T-cell (primary cell): ENCODE measurements around the gene RAD23A. TPM values are rescaled to one million over a fixed set of nuclear protein-coding genes. Genes with fewer than 3 reads are reported as not detected.
A peak's percentile ranks its signal among the peaks of the same experiment; 100 is the strongest.

Experiments
- ATAC-seq, 4 experiments: fragments of 200-7000 bp in 3 of 4; fragments of 150-1000 bp in 1 of 4; cut with Tn5 transposase; replicated peaks in 1 of 4; 1 replicate in 3 of 4; 2 replicates in 1 of 4; pipeline ENCODE4 v1.10.0; 2021; ENCODE audit warnings: moderate library complexity in 3 of 4, mild to moderate bottlenecking in 2 of 4, moderate number of reproducible peaks in 1 of 4
- CTCF ChIA-PET, 2 donors: fragments of 300-600 bp; sonication (Branson Sonifier 250); formaldehyde crosslinking; loops; one replicate each; lab custom pipeline; 2022; ENCODE audit warnings: antibody characterized with exemption in 2 of 2; lab: Charles Lee
- POLR2A ChIA-PET, 2 donors: fragments of 300-600 bp; sonication (Branson Sonifier 250); formaldehyde crosslinking; loops; one replicate each; lab custom pipeline; 2022; ENCODE audit warnings: antibody characterized with exemption in 2 of 2; lab: Charles Lee
- DNase-seq, 35 experiments: peaks; one replicate each; pipeline versions ENCODE4 v3.0.0 to v3.0.0-alpha.2; 2013 to 2023
- H3K27ac ChIP-seq: one replicate; pipeline ENCODE4 v1.5.1; 2013; ENCODE audit warnings: low read length
- H3K27me3 ChIP-seq, 2 experiments: replicated peaks in 1 of 2; 1 replicate in 1 of 2; 2 replicates in 1 of 2; pipeline versions ENCODE4 v1.6.1 to v1.7.0; 2013; ENCODE audit warnings: low read length in 1 of 2, mixed read lengths in 1 of 2; ENCODE audit not compliant: control insufficient read depth in 2 of 2, insufficient read depth in 2 of 2; ENCODE audit errors: extremely low read depth in 1 of 2
- H3K36me3 ChIP-seq, 2 donors: 1 replicate in 1 of 2; 2 replicates in 1 of 2; pipeline versions ENCODE4 v1.6.1 to v1.7.0; 2013; ENCODE audit warnings: low read length in 1 of 2; ENCODE audit not compliant: control insufficient read depth in 2 of 2, insufficient read depth in 1 of 2; ENCODE audit errors: extremely low read depth in 1 of 2
- H3K4me1 ChIP-seq, 2 experiments: 1 replicate in 1 of 2; 2 replicates in 1 of 2; pipeline versions ENCODE4 v1.6.1 to v1.7.0; 2013; ENCODE audit warnings: low read length in 2 of 2, mixed read lengths in 1 of 2; ENCODE audit not compliant: insufficient read depth in 2 of 2, control insufficient read depth in 1 of 2; ENCODE audit errors: extremely low read depth in 1 of 2
- H3K4me3 ChIP-seq, 2 donors: 1 replicate in 1 of 2; 2 replicates in 1 of 2; pipeline versions ENCODE4 v1.5.1 to v1.7.0; 2013; ENCODE audit warnings: mild to moderate bottlenecking in 2 of 2, low read length in 1 of 2, moderate library complexity in 1 of 2; ENCODE audit not compliant: control insufficient read depth in 1 of 2; ENCODE audit errors: extremely low read depth in 1 of 2
- H3K9me3 ChIP-seq: 2 replicates; pipeline ENCODE4 v1.7.0; 2013
- H3K27ac Mint-ChIP-seq, 2 donors: one replicate each; pipeline ENCODE4 v1.8.0; 2020 to 2021; ENCODE audit warnings: mild to moderate bottlenecking in 2 of 2, mixed read lengths in 2 of 2
- H3K27me3 Mint-ChIP-seq, 2 donors: one replicate each; pipeline ENCODE4 v1.8.0; 2021 to 2022; ENCODE audit warnings: mixed read lengths in 2 of 2
- H3K36me3 Mint-ChIP-seq: one replicate; pipeline ENCODE4 v1.8.0; 2021; ENCODE audit warnings: mixed read lengths
- H3K4me1 Mint-ChIP-seq, 3 donors: one replicate each; pipeline ENCODE4 v1.8.0; 2020 to 2022; ENCODE audit warnings: mixed read lengths in 3 of 3, mild to moderate bottlenecking in 1 of 3
- H3K4me3 Mint-ChIP-seq, 3 donors: one replicate each; pipeline ENCODE4 v1.8.0; 2020 to 2022; ENCODE audit warnings: mild to moderate bottlenecking in 3 of 3, mixed read lengths in 3 of 3, moderate library complexity in 3 of 3
- H3K9me3 Mint-ChIP-seq, 3 donors: one replicate each; pipeline ENCODE4 v1.8.0; 2020 to 2022; ENCODE audit warnings: mixed read lengths in 3 of 3
- WGBS: methylation state at CpG from one replicate; pipeline ENCODE4 v1.1.5; 2013; ENCODE audit warnings: missing lambda C conversion rate; ENCODE audit not compliant: insufficient coverage; 5-methylcytosine and 5-hydroxymethylcytosine counted together
- total RNA-seq, 35 experiments: library from RNA in 6 of 35; stranded (reverse) in 6 of 35; fragments of 120-200 nt in 1 of 35; gene quantifications; one replicate each; pipeline versions ENCODE4 v1.2.1 to v1.2.4 and lab custom pipeline; 2013 to 2026

RAD23A gene
- total RNA-seq, 5 donors from 2014 or later (not counting 1 experiment from before 2014, with no cell fraction given) = 82.0 to 116 (median 104) TPM

DNA sequence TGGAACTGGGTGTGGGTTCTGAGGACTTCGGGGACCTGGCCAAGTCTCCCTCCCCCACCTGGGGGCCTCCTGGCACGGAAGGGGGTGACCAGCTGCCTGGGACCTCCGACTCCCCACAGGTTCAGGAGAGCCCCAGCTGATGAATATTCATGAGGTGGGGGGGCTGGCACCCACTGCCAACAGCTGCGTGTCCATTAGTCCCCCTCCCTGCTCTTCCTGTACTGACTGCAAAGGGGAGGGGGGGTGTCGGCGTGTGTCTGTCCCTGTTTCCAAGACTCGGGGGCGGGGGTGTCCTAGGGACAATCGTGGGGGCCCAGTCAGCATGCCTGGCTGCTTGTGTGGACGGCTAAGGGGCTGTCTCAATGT, 39.0 kb downstream of the RAD23A start:
- 54% methylated on average over 6 of the region's 10 CpGs for WGBS
- no peaks in the 10 kb centered on the region for H3K9me3 Mint-ChIP-seq
- H3K36me3 ChIP-seq = no peaks in the 10 kb centered on the region
- DNase-seq (no peak), ATAC-seq (no peak)
- H3K9me3 ChIP-seq = no peaks in the 10 kb centered on the region
- H3K4me3 Mint-ChIP-seq = no peak overlapping the region
- H3K27ac Mint-ChIP-seq = no peak overlapping the region
- peaks cover 0 to 8% (median 4%) of the 10 kb centered on the region in 3 donors for H3K4me1 Mint-ChIP-seq
- H3K4me3 ChIP-seq = no peak overlapping the region
- no peaks in the 10 kb centered on the region for H3K36me3 Mint-ChIP-seq
- peaks cover 0 to 28% of the 10 kb centered on the region in 2 experiments for H3K4me1 ChIP-seq
- peaks cover 0 to 58% of the 10 kb centered on the region in 2 experiments for H3K27me3 ChIP-seq
- ChIA-PET CTCF (interaction anchor here (0.7 to 1.9 kb wide), 5 partner anchors 19 to 110 kb away, joined by 3 to 8 read pairs (median 3); no protein-coding TSS in a partner anchor), POLR2A (no interaction called here)
- H3K27ac ChIP-seq = no peak overlapping the region
- H3K27me3 Mint-ChIP-seq = peaks cover 5 to 9% of the 10 kb centered on the region in 2 donors

DNA sequence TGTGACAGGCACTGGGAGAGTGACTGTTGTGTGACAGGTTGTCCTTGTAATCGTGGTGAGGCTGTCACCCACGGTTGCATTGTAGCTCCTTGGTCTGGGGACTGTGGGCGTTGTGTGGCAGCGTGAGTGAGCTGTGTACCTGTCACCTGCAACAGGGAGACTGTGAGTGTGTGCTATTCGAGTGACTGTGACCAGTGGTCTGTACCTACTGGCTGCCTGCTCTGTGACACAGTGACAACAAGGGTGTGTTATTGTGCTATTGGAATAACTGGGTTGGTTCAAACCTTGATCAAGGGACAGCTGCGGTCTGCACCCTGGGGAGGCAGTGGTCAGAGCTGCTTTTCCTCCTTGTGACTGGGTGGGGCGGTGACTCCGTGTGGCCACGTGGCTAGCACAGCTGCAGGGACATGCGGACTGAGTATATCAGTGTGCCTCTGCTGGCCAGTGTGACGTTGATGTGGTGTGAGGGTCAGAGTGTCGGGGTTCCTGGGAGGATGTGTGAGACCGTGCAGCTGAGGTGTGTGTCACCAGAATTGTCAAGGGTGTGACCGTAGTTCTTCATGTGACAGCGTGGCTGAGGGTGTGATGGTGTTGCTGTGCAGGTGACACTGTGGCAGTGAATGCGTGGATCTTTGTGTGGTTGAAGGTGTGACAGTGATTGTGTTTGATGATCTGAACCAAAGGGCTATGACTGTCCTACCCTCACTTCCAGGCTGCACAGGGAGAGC, 39.6 kb downstream of the RAD23A start:
- peaks cover 0 to 28% of the 10 kb centered on the region in 2 experiments for H3K4me1 ChIP-seq
- H3K27ac ChIP-seq = no peak overlapping the region
- CTCF ChIA-PET = interaction anchor here (0.8 to 1.9 kb wide), 4 partner anchors 20 to 76 kb away, joined by 3 to 8 read pairs (median 4); no protein-coding TSS in a partner anchor
- H3K4me3 ChIP-seq = no peak overlapping the region
- H3K27me3 Mint-ChIP-seq = peaks cover 5 to 9% of the 10 kb centered on the region in 2 donors
- no peak overlapping the region for H3K4me3 Mint-ChIP-seq
- H3K4me1 Mint-ChIP-seq = peaks cover 0 to 8% (median 4%) of the 10 kb centered on the region in 3 donors
- H3K27me3 ChIP-seq = peaks cover 0 to 55% of the 10 kb centered on the region in 2 experiments
- POLR2A ChIA-PET = interaction anchor here in 1 of 2 donors (0.5 kb wide), 1 partner anchor 381 kb away, joined by 4 read pairs; no protein-coding TSS in a partner anchor
- no peaks in the 10 kb centered on the region for H3K9me3 ChIP-seq
- no peaks in the 10 kb centered on the region for H3K36me3 ChIP-seq
- WGBS = 58% methylated on average over 15 of the region's 16 CpGs
- ATAC-seq = peak in 1 of 4 experiments; percentile 28
- peak in 21 of 35 experiments; percentile 7 to 59 (median 29) for DNase-seq
- no peaks in the 10 kb centered on the region for H3K36me3 Mint-ChIP-seq
- H3K9me3 Mint-ChIP-seq = no peaks in the 10 kb centered on the region
- no peak overlapping the region for H3K27ac Mint-ChIP-seq

GRCh38 chr19:12986726-12987125, 41.1 kb downstream of the RAD23A start:
- no peaks in the 10 kb centered on the region for H3K9me3 Mint-ChIP-seq
- POLR2A ChIA-PET = interaction anchor here in 1 of 2 donors (0.7 kb wide), 1 partner anchor 171 kb away, joined by 3 read pairs; no protein-coding TSS in a partner anchor
- peaks cover 0 to 5% of the 10 kb centered on the region in 2 donors for H3K27me3 Mint-ChIP-seq

GRCh38 chr19:12987190-12987589, 41.5 kb downstream of the RAD23A start:
- Mint-ChIP-seq H3K4me1 (peaks cover 0 to 8% (median 4%) of the 10 kb centered on the region in 3 donors), H3K27ac (no peak overlapping the region), H3K4me3 (no peak overlapping the region), H3K9me3 (no peaks in the 10 kb centered on the region), H3K27me3 (peaks cover 0 to 5% of the 10 kb centered on the region in 2 donors), H3K36me3 (no peaks in the 10 kb centered on the region)
- Histone ChIP-seq H3K36me3 (no peaks in the 10 kb centered on the region), H3K27ac (no peak overlapping the region), H3K4me3 (no peak overlapping the region), H3K9me3 (no peaks in the 10 kb centered on the region), H3K27me3 (peaks cover 2 to 42% of the 10 kb centered on the region in 2 experiments), H3K4me1 (peaks cover 0 to 28% of the 10 kb centered on the region in 2 experiments)
- 92% methylated on average over 1 of the region's 3 CpGs for WGBS
- ATAC-seq (no peak), DNase-seq (no peak)
- ChIA-PET POLR2A (no interaction called here), CTCF (interaction anchor here in 1 of 2 donors (0.6 kb wide), 1 partner anchor 19 kb away, joined by 3 read pairs; no protein-coding TSS in a partner anchor)

More at GRCh38 chr19:12986726-12987125, 41.1 kb downstream of the RAD23A start:
- H3K4me3 Mint-ChIP-seq = no peak overlapping the region
- Histone ChIP-seq H3K9me3 (no peaks in the 10 kb centered on the region), H3K27ac (no peak overlapping the region), H3K4me3 (no peak overlapping the region), H3K4me1 (peaks cover 0 to 28% of the 10 kb centered on the region in 2 experiments), H3K27me3 (peaks cover 2 to 46% of the 10 kb centered on the region in 2 experiments), H3K36me3 (no peaks in the 10 kb centered on the region)
- DNase-seq = no peak
- no peaks in the 10 kb centered on the region for H3K36me3 Mint-ChIP-seq
- peaks cover 0 to 8% (median 4%) of the 10 kb centered on the region in 3 donors for H3K4me1 Mint-ChIP-seq
- CTCF ChIA-PET = interaction anchor here in 1 of 2 donors (0.6 kb wide), 1 partner anchor 18 kb away, joined by 3 read pairs; no protein-coding TSS in a partner anchor
- no peak overlapping the region for H3K27ac Mint-ChIP-seq
- 92% methylated on average over 11 of the region's 12 CpGs for WGBS
- ATAC-seq = no peak

DNA sequence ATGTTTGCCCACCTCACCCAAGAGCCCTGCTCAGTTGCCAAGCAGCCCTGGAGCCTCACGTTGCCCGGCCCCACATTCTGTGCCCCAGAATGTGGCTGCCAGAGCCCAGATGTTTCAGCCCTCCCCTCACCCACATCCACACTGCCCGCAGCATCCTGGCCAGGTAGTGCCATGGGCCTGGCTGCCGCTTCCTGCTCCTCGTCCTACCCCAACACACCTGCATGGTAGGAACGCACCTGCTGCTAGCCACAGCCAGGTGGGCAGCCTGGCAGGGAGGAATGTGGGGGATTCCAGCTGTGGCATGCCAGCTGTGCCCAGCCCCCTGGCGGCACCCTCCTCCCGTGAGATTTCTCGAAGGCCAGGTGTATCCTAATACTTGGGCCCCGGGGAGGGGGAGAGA, 42.1 kb downstream of the RAD23A start:
- H3K4me3 Mint-ChIP-seq = no peak overlapping the region
- no peaks in the 10 kb centered on the region for H3K36me3 Mint-ChIP-seq

GRCh38 chr19:12990431-12990830, 44.8 kb downstream of the RAD23A start:
- ATAC-seq (no peak), DNase-seq (no peak)
- ChIA-PET POLR2A (no interaction called here), CTCF (no interaction called here)
- Histone ChIP-seq H3K9me3 (no peaks in the 10 kb centered on the region), H3K27me3 (peaks cover 5 to 41% of the 10 kb centered on the region in 2 experiments), H3K4me1 (peaks cover 3 to 8% of the 10 kb centered on the region in 2 experiments), H3K36me3 (no peaks in the 10 kb centered on the region), H3K27ac (no peak overlapping the region), H3K4me3 (no peak overlapping the region)
- H3K4me1 Mint-ChIP-seq = peaks cover 7 to 10% (median 9%) of the 10 kb centered on the region in 3 donors
- peaks cover 5% of the 10 kb centered on the region in 2 donors for H3K27me3 Mint-ChIP-seq
- WGBS = 80% methylated on average over 14 of the region's 22 CpGs
- no peaks in the 10 kb centered on the region for H3K9me3 Mint-ChIP-seq
- H3K4me3 Mint-ChIP-seq = no peak overlapping the region
- H3K36me3 Mint-ChIP-seq = no peaks in the 10 kb centered on the region
- H3K27ac Mint-ChIP-seq = no peak overlapping the region

More for the DNA sequence above, 42.1 kb downstream of the RAD23A start:
- H3K27ac ChIP-seq = no peak overlapping the region
- ATAC-seq (no peak), DNase-seq (no peak)
- ChIA-PET POLR2A (no interaction called here), CTCF (no interaction called here)
- no peak overlapping the region for H3K27ac Mint-ChIP-seq
- no peaks in the 10 kb centered on the region for H3K36me3 ChIP-seq
- H3K27me3 Mint-ChIP-seq = peaks cover 0 to 5% of the 10 kb centered on the region in 2 donors
- H3K27me3 ChIP-seq = peaks cover 2 to 36% of the 10 kb centered on the region in 2 experiments
- H3K4me1 Mint-ChIP-seq = peaks cover 0 to 8% (median 4%) of the 10 kb centered on the region in 3 donors
- no peaks in the 10 kb centered on the region for H3K9me3 ChIP-seq
- H3K4me3 ChIP-seq = no peak overlapping the region
- 59% methylated on average over 2 of the region's 10 CpGs for WGBS
- no peaks in the 10 kb centered on the region for H3K9me3 Mint-ChIP-seq
- H3K4me1 ChIP-seq = peaks cover 0 to 26% of the 10 kb centered on the region in 2 experiments
